GM21526 (cell line): Measurements from ENCODE around the gene EZR.

Source experiments
- ATAC-seq: cut with Tn5 transposase; IDR thresholded peaks from one replicate; pipeline ENCODE4 v1.9.1; 2021; ENCODE audit warnings: moderate library complexity; ENCODE audit not compliant: unreplicated experiment, low FRiP score

The EZR gene

GRCh38 chr6:158764926-158765325, 54.2 kb downstream of the EZR start:
- no peak for ATAC-seq

DNA sequence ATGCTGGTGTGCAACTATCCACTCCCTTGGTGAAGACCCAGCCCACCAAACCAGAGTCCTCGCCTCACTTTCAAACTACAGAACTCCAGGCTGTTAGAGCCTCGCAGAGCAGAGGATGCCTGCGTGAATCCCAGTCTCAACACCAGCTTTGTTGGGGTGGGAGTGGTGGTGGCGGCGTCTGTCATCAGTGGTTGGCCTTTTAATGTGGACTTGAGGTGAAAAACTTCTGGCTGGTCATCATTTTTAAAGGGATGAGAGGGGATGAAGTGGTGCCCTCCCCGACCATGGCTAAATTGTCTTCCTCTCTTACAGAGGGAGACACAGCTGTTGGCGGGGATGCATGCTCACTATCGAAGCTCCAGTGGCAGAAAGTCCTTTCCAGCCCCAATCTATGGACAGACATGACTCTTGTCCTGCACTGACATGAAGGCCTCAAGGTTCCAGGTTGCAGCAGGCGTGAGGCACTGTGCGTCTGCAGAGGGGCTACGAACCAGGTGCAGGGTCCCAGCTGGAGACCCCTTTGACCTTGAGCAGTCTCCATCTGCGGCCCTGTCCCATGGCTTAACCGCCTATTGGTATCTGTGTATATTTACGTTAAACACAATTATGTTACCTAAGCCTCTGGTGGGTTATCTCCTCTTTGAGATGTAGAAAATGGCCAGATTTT, 54.9 kb downstream of the EZR start:
- no peak for ATAC-seq

GRCh38 chr6:158763434-158764182, 55.6 kb downstream of the EZR start:
- ATAC-seq, result no peak

DNA sequence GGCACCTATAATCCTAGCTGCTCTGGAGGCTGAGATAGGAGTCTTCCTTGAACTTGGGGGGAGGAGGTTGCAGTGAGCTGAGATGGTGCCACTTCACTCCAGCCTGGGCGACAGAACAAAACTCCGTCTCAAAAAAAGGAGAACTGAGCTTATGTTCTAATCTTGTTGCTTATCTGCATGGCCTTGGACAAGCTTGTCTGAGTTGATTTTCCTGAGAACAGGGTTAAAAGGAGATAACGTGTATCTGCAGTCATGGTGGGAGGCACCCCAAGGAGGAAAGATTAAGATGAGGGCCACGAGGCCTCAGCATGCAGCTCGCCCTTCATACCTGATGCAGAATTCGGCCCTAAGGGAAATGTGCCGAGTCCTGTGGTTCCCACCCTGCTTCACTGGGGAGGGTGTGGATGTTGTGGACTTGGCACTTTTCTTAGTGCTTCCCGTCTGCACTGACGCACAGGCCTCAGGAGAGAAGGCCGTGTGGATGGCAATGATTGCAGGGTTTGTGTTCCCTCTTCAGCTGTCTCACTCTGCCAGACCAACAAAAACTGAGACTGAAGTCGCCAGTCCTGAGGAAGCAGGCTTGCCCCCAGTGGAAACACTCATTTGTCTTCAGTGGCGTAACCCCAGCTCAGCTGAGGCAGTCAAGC, 56.3 kb downstream of the EZR start:
- no peak for ATAC-seq

- ATAC-seq, result no peak
Observed at GRCh38 chr6:158761746-158762145, 57.4 kb downstream of the EZR start.

DNA sequence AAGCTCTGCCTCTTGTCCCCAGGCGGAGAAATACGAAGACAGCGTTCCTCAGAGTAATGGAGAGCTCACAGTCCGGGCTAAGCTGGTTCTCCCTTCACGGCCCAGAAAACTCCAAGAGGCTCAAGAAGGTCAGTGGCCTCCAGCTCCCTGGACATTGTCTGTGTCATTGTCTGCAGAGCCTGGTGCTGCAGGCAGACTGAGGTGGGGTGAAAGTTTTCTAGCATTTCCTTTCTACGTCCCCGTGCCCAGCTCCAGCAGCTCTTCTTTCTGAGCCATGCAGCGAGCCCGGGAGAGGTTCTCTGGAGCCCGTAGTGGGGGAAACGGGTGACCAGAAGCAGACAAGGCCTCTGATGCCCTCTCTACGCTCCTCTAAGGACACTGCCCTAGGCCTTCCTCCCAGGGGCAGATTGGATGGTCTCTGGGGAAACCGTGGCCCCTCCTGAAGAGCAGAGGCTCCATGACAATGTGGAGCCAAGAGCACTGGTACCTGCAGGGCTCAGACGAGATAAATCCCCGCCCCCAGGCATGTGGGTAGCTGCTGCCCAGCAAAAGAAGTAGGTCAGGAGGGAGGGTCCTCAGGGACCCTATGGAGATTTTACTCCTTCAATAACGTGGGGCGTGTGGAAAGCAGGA, 58.4 kb downstream of the EZR start:
- no peak for ATAC-seq

DNA sequence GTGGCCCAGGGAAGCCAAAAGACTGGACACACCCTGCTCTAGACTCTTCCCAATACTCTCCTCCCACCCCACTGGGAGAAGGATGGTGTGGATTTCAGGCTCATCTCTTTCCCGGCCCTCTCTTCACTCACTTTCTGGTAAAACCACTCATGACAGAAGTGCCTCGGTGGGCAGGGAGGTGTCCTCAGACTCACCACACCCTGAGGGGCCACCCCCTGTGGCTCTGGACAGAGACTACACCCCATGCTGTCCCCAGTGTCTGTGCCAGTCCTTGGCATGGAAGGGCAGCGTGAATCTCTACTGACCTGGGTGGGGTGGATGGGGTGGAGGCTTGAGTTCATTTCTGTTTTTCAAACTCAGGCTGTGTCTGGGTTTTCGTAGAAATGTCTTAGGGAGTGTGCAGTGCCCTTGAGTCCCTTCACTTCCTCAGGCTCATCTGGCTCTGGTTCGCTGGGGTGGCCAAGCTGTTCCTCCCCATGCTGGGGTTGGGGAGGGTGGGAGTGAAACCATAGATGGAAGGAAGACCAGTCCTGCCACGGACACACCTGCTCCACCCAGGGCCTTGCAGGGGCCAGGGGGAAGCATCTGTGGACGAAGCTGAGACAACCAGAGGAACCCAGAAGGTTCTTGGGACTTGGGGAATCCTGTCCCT, 59.1 kb downstream of the EZR start:
- no peak for ATAC-seq

DNA sequence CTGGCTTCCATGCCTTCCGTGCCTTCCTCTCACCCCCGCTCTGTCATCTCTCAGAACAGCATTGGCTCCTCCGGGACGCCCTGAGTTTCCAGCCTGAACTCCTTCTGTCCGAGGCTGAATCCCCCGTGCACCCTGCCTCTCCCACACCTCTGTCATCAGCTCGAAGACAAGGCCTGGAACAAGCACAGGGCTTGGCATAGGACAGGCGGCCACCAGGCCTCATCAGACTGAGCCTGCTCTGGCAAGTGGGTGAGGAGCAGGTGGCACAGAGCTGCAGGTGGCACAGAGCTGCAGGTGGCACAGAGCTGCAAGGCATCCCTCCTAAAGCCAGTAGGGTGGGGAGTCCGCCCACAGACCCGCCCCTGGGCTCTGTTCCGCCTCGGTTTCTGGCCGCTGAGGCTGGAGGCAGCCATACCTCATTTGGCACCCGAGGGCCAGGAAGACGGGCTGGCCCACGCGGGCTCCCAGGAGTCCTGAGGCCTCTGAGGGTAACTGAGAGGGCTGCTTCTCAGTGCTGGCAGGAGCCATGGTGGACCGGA, 60.2 kb downstream of the EZR start:
- no peak for ATAC-seq

- ATAC-seq, result no peak
Observed at GRCh38 chr6:158758451-158758860, 60.7 kb downstream of the EZR start.

DNA sequence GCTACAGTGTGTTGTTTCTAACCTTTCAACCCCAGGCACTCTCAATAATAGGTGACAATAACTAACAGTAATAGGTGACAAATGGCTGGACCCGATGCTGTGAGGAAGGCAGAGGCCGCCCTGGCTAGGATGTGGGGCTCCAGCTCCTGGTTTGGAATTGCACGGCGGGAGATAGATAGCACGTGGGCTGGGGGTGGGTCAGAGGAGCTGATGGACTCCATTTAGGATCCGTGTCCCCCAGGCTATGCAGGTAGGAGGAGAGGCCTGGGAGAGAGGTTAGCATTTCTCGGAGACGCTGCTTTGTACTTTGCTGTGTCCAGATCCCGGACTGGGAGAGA, 61.4 kb downstream of the EZR start:
- ATAC-seq, result no peak

GRCh38 chr6:158756977-158757752, 62.0 kb downstream of the EZR start:
- no peak for ATAC-seq

DNA sequence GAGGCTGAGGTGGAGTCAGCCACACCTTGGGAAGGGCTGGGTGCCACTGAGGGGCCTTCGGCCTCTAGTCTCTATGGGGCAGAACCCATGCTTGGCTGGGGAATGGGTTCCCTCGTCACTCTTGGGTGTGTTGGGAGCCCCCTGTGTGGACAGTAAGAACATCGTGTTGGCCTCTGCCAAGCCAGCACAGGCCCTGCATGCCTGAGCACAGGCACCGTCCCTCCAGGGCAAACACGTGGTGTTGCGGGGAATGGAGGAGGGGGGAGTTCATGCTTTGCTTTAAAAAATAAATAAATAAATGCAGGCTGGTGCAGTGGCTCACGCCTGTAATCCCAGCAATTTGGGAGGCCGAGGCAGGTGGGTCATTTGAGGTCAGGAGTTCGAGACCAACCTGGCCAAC, 63.0 kb downstream of the EZR start:
- no peak for ATAC-seq

- ATAC-seq, result no peak
Observed at GRCh38 chr6:158755636-158756035, 63.5 kb downstream of the EZR start.

GRCh38 chr6:158754738-158755137, 64.4 kb downstream of the EZR start:
- ATAC-seq, result no peak

DNA sequence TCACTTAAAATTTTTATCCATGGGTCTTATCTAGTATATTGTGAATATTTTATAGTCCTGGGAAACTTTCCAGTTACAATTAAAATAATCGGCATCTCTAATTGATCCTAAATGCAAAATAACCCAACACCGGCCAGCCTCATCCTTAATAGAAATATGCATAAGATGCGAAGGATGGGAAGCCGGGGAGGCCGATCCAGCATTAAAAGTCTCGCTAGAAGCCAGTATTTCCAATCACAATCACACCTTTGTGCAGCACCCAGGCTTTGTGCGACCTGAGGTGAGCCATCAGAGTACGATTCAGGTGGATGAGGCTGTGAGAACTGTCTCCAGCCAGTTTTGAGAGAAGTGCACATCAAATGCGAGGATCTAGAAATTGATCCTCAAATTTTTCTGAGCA, 65.4 kb downstream of the EZR start:
- ATAC-seq, result no peak

- no peak for ATAC-seq
Observed at GRCh38 chr6:158752613-158753012, 66.6 kb downstream of the EZR start.

- ATAC-seq, result no peak
Observed at GRCh38 chr6:158751921-158752320, 67.2 kb downstream of the EZR start.

DNA sequence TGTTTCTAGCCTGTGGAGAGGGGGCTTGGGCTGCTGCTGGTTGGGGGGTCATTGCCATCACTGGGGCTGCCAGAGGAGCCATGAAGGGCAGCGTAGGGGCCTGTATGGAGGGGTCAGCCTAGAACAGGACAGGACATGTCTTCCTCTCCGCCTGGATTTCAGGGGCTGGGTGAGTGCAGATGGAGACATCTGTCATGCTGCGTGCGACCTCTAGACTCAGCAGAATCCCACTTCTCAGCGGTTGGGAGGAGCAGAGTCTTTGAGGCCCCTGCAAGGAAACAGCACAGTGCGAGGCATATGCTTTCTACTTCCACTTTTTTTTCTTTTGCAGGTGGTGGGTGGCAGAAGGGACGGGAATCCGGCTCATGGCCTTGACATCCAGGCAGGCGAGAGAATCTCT, 67.9 kb downstream of the EZR start:
- ATAC-seq, result no peak

- no peak for ATAC-seq
Observed at GRCh38 chr6:158744986-158745430, 74.2 kb downstream of the EZR start.
